GM23248 (cell line): Measurements from ENCODE around the gene TYSND1. TPM values are rescaled to one million over a fixed set of nuclear protein-coding genes. Genes with fewer than 3 reads are reported as not detected.
A peak's percentile ranks its signal among the peaks of the same experiment; 100 is the strongest.

Experiments
- DNase-seq: peaks from one replicate; pipeline ENCODE4 v3.0.0-alpha.2; 2015
- H2AFZ ChIP-seq: fragments of 200-600 bp; sonication (generic); 2 replicates; pipeline ENCODE4 v1.6.1; 2016; ENCODE audit warnings: antibody characterized with exemption
- H3F3A ChIP-seq: fragments of 200-600 bp; sonication (generic); 2 replicates; pipeline ENCODE4 v1.6.1; 2016; ENCODE audit warnings: mild to moderate bottlenecking, antibody characterized with exemption, mixed run types; ENCODE audit not compliant: insufficient read depth
- H3K27ac ChIP-seq: fragments of 200-600 bp; sonication (generic); 2 replicates; pipeline ENCODE4 v1.5.1; 2016; ENCODE audit warnings: mild to moderate bottlenecking
- H3K27me3 ChIP-seq: fragments of 200-600 bp; sonication (generic); replicated peaks from 2 replicates; pipeline ENCODE4 v1.6.1; 2016; ENCODE audit warnings: mild to moderate bottlenecking; ENCODE audit not compliant: insufficient read depth
- H3K36me3 ChIP-seq: fragments of 200-600 bp; sonication (generic); 2 replicates; pipeline ENCODE4 v1.6.1; 2016; ENCODE audit warnings: low read depth, mild to moderate bottlenecking
- H3K4me1 ChIP-seq: fragments of 200-600 bp; sonication (generic); 2 replicates; pipeline ENCODE4 v1.6.1; 2016; ENCODE audit warnings: mild to moderate bottlenecking; ENCODE audit not compliant: insufficient read depth
- H3K4me2 ChIP-seq: fragments of 200-600 bp; sonication (generic); one replicate; pipeline ENCODE4 v1.6.1; 2016; ENCODE audit warnings: mild to moderate bottlenecking; ENCODE audit not compliant: unreplicated experiment
- H3K4me3 ChIP-seq: fragments of 200-600 bp; sonication (generic); 2 replicates; pipeline ENCODE4 v1.5.1; 2016; ENCODE audit warnings: mild to moderate bottlenecking
- H3K79me2 ChIP-seq: fragments of 200-600 bp; sonication (generic); 2 replicates; pipeline ENCODE4 v1.6.1; 2016; ENCODE audit warnings: mild to moderate bottlenecking; ENCODE audit not compliant: insufficient read depth
- H3K9ac ChIP-seq: fragments of 200-600 bp; sonication (generic); 2 replicates; pipeline ENCODE4 v1.6.1; 2016; ENCODE audit warnings: mild to moderate bottlenecking
- H3K9me2 ChIP-seq: fragments of 200-600 bp; sonication (generic); 2 replicates; pipeline ENCODE4 v1.6.1; 2016; ENCODE audit warnings: mixed run types, mild to moderate bottlenecking, moderate library complexity; ENCODE audit not compliant: insufficient read depth
- H3K9me3 ChIP-seq: fragments of 200-600 bp; sonication (generic); one replicate; pipeline ENCODE4 v1.6.1; 2017; ENCODE audit warnings: low read depth
- H4K20me1 ChIP-seq: fragments of 200-600 bp; sonication (generic); 2 replicates; pipeline ENCODE4 v1.6.0; 2016; ENCODE audit not compliant: insufficient read depth
- EZH2 ChIP-seq: fragments of 200-600 bp; sonication (generic); IDR thresholded peaks from 2 replicates; pipeline ENCODE4 v1.6.1; 2018; ENCODE audit warnings: antibody characterized with exemption, mild to moderate bottlenecking; ENCODE audit not compliant: insufficient read depth, poor library complexity, severe bottlenecking
- EZH2phosphoT487 ChIP-seq: fragments of 200-600 bp; sonication (generic); IDR thresholded peaks from 2 replicates; pipeline ENCODE4 v1.6.1; 2018; ENCODE audit warnings: antibody characterized with exemption, moderate library complexity, mild to moderate bottlenecking, low read depth; ENCODE audit not compliant: insufficient read depth
- WGBS, 2 experiments: methylation state at CpG; one replicate each; pipeline ENCODE4 v1.1.6; 2015 to 2017; ENCODE audit warnings: low lambda C conversion rate in 2 of 2, low coverage in 1 of 2; ENCODE audit errors: missing lambda C conversion rate in 2 of 2; 5-methylcytosine and 5-hydroxymethylcytosine counted together
- in situ Hi-C: fragments of 300-500 bp; cut with MboI; formaldehyde crosslinking; loops from 2 replicates; pipeline ENCODE4 v1.15.0; 2020
- polyA plus RNA-seq: library from polyadenylated mRNA; unstranded; fragments of >200 nt; fragmentation: Nextera tagmentation; extraction: Ambion mirVana; gene quantifications from 2 replicates; pipeline ENCODE4 v1.2.1, GENCODE V29; 2016
- total RNA-seq: library from RNA; depleted of rRNA; stranded (reverse); fragments of >200 nt; shearing (Covaris generic); gene quantifications from 2 replicates; pipeline ENCODE4 v1.2.3, GENCODE V29; 2014

The TYSND1 gene
- total and polyA plus RNA-seq, 2 experiments from 2014 or later: 4.0 to 6.4 TPM

GRCh38 chr10:70115948-70116682 lies 30.4 kb downstream of the TYSND1 start:
- Histone ChIP-seq H2AFZ (no peak overlapping the region), H3K9me3 (no peaks in the 10 kb centered on the region), H3K4me1 (no peaks in the 10 kb centered on the region), H3K27me3 (no peaks in the 10 kb centered on the region), H4K20me1 (no peaks in the 10 kb centered on the region), H3K79me2 (no peaks in the 10 kb centered on the region), H3K9ac (no peak overlapping the region), H3K9me2 (no peaks in the 10 kb centered on the region), H3K4me2 (no peak overlapping the region), H3K36me3 (peaks cover 4% of the 10 kb centered on the region; the same call in 1 of the 2 replicates), H3F3A (no peaks in the 10 kb centered on the region), H3K27ac (no peak overlapping the region), H3K4me3 (no peak overlapping the region)
- TF ChIP-seq EZH2phosphoT487 (no peak), EZH2 (no peak)
- DNase-seq: peak; percentile 48
- 49 to 51% methylated on average over 12 of the region's 12 CpGs for WGBS, 2 experiments
- in situ Hi-C loops: no loop called here

DNA sequence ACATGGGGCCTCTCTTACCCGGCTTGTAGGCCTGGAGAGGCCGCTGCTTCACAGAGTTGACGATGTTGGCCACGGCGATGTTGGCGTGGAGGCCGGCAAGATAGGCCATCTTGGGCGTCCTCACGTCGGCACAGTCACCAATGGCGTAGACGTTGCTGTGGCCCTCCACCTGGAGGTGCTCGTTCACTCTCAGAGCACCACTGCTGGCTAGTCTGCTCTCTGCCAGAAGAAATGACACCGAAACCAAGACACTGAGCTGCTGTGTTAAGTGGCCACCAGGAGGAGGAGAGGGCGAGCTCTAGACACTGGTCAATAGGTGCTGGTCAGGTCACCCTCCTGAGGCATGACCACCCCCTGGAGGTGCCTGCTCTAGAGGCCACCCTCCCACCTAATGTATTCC lies 31.6 kb downstream of the TYSND1 start:
- no peak for DNase-seq

GRCh38 chr10:70112071-70112470 lies 34.4 kb downstream of the TYSND1 start:
- Histone ChIP-seq H3K27me3 (no peaks in the 10 kb centered on the region), H3K4me2 (no peak overlapping the region), H3K9me2 (no peaks in the 10 kb centered on the region), H3K36me3 (peaks cover 4% of the 10 kb centered on the region; the same call in 1 of the 2 replicates), H2AFZ (no peak overlapping the region), H3K27ac (no peak overlapping the region), H3F3A (no peaks in the 10 kb centered on the region), H3K9ac (no peak overlapping the region), H3K9me3 (no peaks in the 10 kb centered on the region), H4K20me1 (no peaks in the 10 kb centered on the region), H3K4me1 (no peaks in the 10 kb centered on the region), H3K79me2 (no peaks in the 10 kb centered on the region), H3K4me3 (no peak overlapping the region)
- no peak for TF ChIP-seq EZH2
- no peak for TF ChIP-seq EZH2phosphoT487
- 92 to 93% methylated on average over 8 of the region's 8 CpGs for WGBS, 2 experiments
- in situ Hi-C loops: no loop called here
- no peak for DNase-seq

More for the DNA sequence above, 31.6 kb downstream of the TYSND1 start:
- no peak overlapping the region for H3K4me3 ChIP-seq
- H3K9me3 ChIP-seq: no peaks in the 10 kb centered on the region
- H3K79me2 ChIP-seq: no peaks in the 10 kb centered on the region
- H3K9ac ChIP-seq: no peak overlapping the region
- H3F3A ChIP-seq: no peaks in the 10 kb centered on the region
- TF ChIP-seq EZH2phosphoT487 (no peak), EZH2 (no peak)
- WGBS, 2 experiments: 96 to 100% methylated on average over 9 to 15 of the region's 15 CpGs
- H3K27ac ChIP-seq: no peak overlapping the region
- no peak overlapping the region for H2AFZ ChIP-seq
- no peaks in the 10 kb centered on the region for H3K27me3 ChIP-seq
- H3K36me3 ChIP-seq: peaks cover 4% of the 10 kb centered on the region; the same call in 1 of the 2 replicates
- H3K9me2 ChIP-seq: no peaks in the 10 kb centered on the region
- H4K20me1 ChIP-seq: no peaks in the 10 kb centered on the region
- H3K4me1 ChIP-seq: no peaks in the 10 kb centered on the region
- in situ Hi-C loops: no loop called here
- H3K4me2 ChIP-seq: no peak overlapping the region

DNA sequence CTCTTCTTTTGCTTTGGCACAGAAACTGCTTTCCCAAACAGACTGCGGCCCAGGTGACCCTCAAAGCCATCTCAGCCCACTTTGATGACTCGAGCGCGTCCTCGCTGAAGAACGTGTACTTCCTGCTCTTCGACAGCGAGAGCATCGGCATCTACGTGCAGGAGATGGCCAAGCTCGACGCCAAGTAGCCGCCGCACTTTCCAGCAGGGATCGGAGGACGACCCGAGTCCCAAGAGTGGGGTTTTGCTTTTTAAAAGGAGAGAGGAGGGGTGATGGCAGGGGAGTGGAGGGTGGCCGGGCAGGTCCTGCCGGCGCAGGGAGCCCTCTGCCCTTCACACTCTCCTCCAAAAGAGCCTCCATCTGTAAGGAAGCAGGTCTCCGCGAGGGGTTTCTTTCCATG lies 35.0 kb downstream of the TYSND1 start:
- Histone ChIP-seq H4K20me1 (no peaks in the 10 kb centered on the region), H3K27ac (no peak overlapping the region), H3K9ac (no peak overlapping the region), H2AFZ (no peak overlapping the region), H3K9me2 (no peaks in the 10 kb centered on the region), H3K4me2 (no peak overlapping the region), H3K9me3 (no peaks in the 10 kb centered on the region), H3K36me3 (peaks cover 4% of the 10 kb centered on the region; the same call in 1 of the 2 replicates), H3K27me3 (no peaks in the 10 kb centered on the region), H3F3A (no peaks in the 10 kb centered on the region), H3K79me2 (no peaks in the 10 kb centered on the region), H3K4me1 (no peaks in the 10 kb centered on the region), H3K4me3 (no peak overlapping the region)
- in situ Hi-C loops: no loop called here
- WGBS, 2 experiments: 94 to 96% methylated on average over 22 of the region's 22 CpGs
- no peak for TF ChIP-seq EZH2
- no peak for TF ChIP-seq EZH2phosphoT487
- no peak for DNase-seq
